ENCODE results near the gene COMMD4.
"Not testable (repeated sequence)": the region's sequence is repeated elsewhere in the genome, so short reads cannot be mapped to it uniquely, and the experiment has no call there.

COMMD4 gene

GRCh38 chr15:75332093-75332492 is 3.8 kb upstream of the COMMD4 start:
- DNase-seq (ENCODE audit: low spot score), result not testable (repeated sequence)

GRCh38 chr15:75333654-75334419 is 2.0 kb upstream of the COMMD4 start:
- DNase-seq (ENCODE audit: low spot score), result not testable (repeated sequence)

- DNase-seq (ENCODE audit: low spot score), result no peak
Observed at GRCh38 chr15:75335313-75335704, 554 bp upstream of the COMMD4 start.

GRCh38 chr15:75338661-75339240 is 2.9 kb downstream of the COMMD4 start:
- DNase-seq (ENCODE audit: low spot score), result no peak

DNA sequence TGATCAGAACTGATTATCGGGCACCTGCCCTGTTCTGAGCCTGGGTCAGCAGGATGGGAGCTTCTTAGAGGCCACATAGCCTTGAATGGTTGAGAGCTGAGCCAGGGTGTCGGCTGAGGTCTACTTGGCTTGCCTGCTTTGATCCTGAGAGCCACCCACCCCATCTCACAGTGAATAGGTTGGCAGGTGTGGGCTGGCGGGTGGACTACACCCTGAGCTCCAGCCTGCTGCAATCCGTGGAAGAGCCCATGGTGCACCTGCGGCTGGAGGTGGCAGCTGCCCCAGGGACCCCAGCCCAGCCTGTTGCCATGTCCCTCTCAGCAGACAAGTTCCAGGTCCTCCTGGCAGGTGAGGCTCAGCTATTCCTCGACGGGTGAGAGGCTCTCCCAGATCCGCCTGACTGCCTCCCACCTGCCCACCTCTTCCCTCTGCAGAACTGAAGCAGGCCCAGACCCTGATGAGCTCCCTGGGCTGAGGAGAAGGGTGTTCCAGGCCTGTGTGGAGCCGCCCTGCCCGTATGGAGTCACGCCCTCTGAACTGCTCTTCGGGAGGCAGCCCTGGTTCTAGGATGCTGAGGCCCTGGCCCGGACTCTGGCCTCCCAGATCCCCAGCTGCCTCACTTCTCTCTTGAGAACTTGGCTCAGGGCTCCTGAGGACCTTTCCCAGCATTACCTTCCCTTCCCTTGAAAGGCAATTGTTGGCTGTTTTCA is 3.8 kb downstream of the COMMD4 start:
- no peak for DNase-seq (ENCODE audit: low spot score)

DNA sequence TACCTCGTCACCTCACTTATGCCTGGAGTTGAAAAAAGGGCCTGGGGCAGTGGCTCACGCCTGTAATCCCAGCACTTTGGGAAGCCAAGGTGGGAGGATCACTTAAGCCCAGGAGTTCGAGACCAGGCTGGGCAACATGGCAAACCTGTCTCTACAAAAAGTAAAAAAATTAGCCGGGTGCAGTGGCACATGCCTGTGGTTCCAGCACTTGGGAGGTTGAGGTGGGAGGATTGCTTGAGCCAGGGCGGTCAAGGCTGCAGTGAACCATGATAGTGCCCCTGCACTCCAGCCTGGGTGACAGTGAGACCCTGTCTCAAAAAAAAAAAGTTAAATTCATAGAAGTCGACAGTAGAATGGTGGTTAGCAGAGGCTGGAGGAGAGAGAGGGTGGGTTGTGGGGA is 6.4 kb downstream of the COMMD4 start:
- no peak for DNase-seq (ENCODE audit: low spot score)

DNA sequence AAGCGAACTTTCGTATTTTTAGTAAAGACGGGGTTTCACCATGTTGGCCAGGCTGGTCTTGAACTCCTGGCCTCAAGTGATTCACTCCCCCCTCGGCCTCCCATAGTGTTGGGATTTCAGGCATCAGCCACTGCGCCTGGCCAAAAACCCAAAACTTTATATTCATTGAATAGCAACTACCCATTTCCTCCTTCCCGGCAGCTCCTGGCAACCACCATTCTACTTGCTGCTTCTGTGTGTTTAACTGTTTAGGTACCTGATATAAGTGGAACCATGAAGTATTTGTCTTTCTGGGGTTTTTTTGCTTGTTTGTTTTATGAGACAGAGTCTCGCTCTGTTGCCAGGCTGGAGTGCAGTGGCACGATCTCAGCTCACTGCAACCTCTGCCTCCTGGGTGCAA is 8.1 kb downstream of the COMMD4 start:
- not testable (repeated sequence) for DNase-seq (ENCODE audit: low spot score)

GRCh38 chr15:75346796-75347221 is 10.9 kb downstream of the COMMD4 start, which contains the start of gene NEIL1:
Gene NEIL1 (plus strand): TSS chr15:75347039. CDS start chr15:75348906, 1,867 bp downstream.
- no peak for DNase-seq (ENCODE audit: low spot score)

DNA sequence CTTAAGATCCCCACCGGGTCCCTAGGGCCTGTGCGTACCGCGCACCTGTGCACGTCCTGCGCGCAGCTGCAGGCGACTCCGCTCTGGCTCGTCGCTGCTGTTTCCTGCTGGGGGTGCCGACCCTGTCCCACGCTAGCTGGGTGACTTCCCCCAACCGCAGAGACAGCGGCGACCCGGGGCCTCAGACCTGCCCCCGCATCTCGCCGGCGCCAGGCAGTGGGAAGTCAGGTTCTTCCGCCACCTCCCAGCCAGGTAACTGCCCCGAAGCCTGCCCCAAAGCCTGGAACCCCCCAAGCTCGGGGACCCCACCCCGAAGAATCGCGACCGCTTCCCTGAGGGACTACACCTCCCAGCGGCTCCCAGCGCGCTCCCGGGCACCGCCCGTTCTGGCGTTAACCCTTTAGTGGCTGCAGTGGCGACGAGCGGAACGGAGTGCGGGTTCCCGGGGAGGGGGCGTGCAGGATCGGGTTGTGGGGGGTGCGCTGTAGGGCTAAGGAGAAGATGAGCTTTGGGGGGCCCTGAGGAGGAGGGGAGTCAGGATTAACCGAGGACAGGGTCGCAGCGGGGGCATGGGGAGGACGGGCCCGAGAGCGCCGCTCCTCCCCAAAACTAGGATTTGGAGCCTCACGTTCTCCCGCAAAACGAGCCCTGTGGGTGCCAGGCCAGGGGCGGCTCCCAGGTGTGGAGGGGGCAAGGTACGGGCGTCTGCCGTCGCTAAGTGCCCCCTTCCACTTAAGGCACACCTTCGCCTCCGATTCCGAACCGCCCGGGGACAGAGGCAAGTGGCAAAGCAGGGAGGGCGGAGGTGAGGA is 11.6 kb downstream of the COMMD4 start:
- DNase-seq (ENCODE audit: low spot score), result peak; percentile 54

GRCh38 chr15:75348034-75348561 is 12.2 kb downstream of the COMMD4 start:
- DNase-seq (ENCODE audit: low spot score), result no peak

GRCh38 chr15:75348562-75349350 is 12.9 kb downstream of the COMMD4 start:
- no peak for DNase-seq (ENCODE audit: low spot score)

- DNase-seq (ENCODE audit: low spot score), result not testable (repeated sequence)
Observed at GRCh38 chr15:75349351-75349669, 13.4 kb downstream of the COMMD4 start.

- peak; percentile 78 for DNase-seq (ENCODE audit: low spot score)
Observed at GRCh38 chr15:75349851-75350588, 14.2 kb downstream of the COMMD4 start.

- no peak for DNase-seq (ENCODE audit: low spot score)
Observed at GRCh38 chr15:75350601-75351361, 14.9 kb downstream of the COMMD4 start.

DNA sequence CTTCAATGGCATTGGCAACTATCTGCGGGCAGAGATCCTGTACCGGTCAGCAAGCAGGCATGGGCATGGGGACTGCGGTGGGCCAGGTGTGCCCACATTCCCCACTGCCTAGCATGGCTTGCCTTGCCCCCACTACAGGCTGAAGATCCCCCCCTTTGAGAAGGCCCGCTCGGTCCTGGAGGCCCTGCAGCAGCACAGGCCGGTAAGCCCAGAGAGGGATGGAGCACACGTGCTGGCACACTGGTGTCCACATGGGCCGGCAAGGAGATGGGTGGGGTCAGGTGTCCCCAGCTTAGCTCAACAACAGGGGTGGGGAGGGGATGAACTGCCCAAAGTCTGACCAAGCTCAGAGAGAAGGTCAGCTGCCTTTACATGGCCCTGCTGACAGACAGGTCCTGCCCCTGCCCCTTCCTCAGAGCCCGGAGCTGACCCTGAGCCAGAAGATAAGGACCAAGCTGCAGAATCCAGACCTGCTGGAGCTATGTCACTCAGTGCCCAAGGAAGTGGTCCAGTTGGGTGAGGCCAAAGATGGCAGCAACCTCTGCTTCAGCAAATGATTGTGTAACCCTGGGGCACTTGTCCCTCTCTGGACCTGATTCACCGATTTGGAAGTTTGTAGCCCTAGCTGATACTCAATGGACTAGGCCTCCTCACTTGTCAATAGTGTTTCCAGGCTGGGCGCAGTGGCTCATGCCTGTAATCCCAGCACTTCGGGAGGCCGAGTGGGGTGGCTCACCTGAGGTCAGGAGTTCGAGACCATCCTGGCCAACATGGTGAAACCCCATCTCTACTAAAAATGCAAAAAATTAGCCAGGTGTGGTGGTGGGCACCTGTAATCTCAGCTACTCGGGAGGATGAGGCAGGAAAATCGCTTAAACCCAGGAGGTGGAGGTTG is 16.6 kb downstream of the COMMD4 start:
- DNase-seq (ENCODE audit: low spot score), result no peak

DNA sequence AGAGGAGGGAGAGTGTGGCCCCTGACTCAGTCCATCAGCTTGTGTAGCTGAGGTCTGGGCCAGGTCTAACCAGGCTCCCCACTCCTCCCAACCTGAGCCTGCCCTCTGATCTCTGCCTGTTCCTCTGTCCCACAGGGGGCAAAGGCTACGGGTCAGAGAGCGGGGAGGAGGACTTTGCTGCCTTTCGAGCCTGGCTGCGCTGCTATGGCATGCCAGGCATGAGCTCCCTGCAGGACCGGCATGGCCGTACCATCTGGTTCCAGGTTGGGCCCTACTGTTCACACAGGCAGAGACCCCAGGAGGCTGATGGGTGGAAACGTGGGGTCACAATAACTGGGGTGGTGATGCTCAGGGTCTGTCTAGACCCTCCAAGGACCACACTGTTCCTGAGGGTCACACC is 17.7 kb downstream of the COMMD4 start:
- DNase-seq (ENCODE audit: low spot score), result no peak

GRCh38 chr15:75354454-75354853 is 18.6 kb downstream of the COMMD4 start:
- no peak for DNase-seq (ENCODE audit: low spot score)

DNA sequence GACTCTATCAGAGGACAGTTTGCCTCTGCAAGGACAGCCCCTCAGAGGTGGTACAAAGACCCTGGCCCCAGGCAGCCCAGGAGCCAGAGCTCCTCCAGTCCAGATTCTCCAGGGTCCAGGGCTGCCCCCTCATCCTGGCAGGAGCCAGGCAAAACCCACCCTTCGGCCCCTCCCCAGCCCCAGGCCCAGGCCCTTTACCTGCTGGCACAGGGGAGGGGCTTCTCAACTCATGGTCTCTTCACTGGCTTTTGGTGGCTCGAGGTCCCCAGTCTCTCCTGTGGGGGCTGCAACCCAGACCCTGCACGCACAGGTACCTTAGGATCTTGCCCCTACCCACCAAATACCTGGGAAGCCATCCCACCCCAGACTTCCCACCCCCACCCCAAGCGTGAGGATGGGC is 19.5 kb downstream of the COMMD4 start:
- DNase-seq (ENCODE audit: low spot score), result no peak

GRCh38 chr15:75356006-75356405 is 20.1 kb downstream of the COMMD4 start:
- DNase-seq (ENCODE audit: low spot score), result no peak
